Right forelimb (tissue), 1 donor: ENCODE results near the gene RAB3IL1.

Source experiments
- DNase-seq: peaks from one replicate; pipeline ENCODE4 v3.0.0-alpha.2; 2018

The RAB3IL1 gene

GRCh38 chr11:61918251-61918937 is 1.0 kb upstream of the RAB3IL1 start:
- DNase-seq: peak; percentile 41

GRCh38 chr11:61916737-61917333 is 531 bp downstream of the RAB3IL1 start:
- peak; percentile 54 for DNase-seq

- DNase-seq: peak; percentile 32
These were observed 2.7 kb downstream of the RAB3IL1 start for GRCh38 chr11:61914471-61915171.

GRCh38 chr11:61913699-61914395 is 3.5 kb downstream of the RAB3IL1 start:
- DNase-seq: peak; percentile 28

- peak; percentile 35 for DNase-seq
These were observed 4.2 kb downstream of the RAB3IL1 start for GRCh38 chr11:61912991-61913698.

- peak; percentile 39 for DNase-seq
These were observed 4.9 kb downstream of the RAB3IL1 start for GRCh38 chr11:61912530-61912898.

- DNase-seq: peak; percentile 40
These were observed 5.5 kb downstream of the RAB3IL1 start for GRCh38 chr11:61911701-61912529.

- DNase-seq: peak; percentile 38
These were observed 6.2 kb downstream of the RAB3IL1 start for GRCh38 chr11:61911128-61911700.

- peak; percentile 73 for DNase-seq
These were observed 6.9 kb downstream of the RAB3IL1 start for GRCh38 chr11:61910187-61911127.

GRCh38 chr11:61908730-61909316 is 8.5 kb downstream of the RAB3IL1 start:
- peak; percentile 69 for DNase-seq

- DNase-seq: no peak
These were observed 9.3 kb downstream of the RAB3IL1 start for GRCh38 chr11:61907871-61908729.

- DNase-seq: no peak
These were observed 10.1 kb downstream of the RAB3IL1 start for GRCh38 chr11:61907282-61907681.

GRCh38 chr11:61906522-61906909 is 10.8 kb downstream of the RAB3IL1 start:
- DNase-seq: no peak

- no peak for DNase-seq
These were observed 11.4 kb downstream of the RAB3IL1 start for GRCh38 chr11:61905801-61906521.

- DNase-seq: no peak
These were observed 12.2 kb downstream of the RAB3IL1 start for GRCh38 chr11:61905067-61905696.

GRCh38 chr11:61904539-61905048 is 12.8 kb downstream of the RAB3IL1 start:
- DNase-seq: no peak

GRCh38 chr11:61903845-61904244 is 13.5 kb downstream of the RAB3IL1 start:
- no peak for DNase-seq
